Fibroblast of mammary gland (primary cell): ENCODE results near the gene TCF7.
A peak's percentile ranks its signal among the peaks of the same experiment; 100 is the strongest.

Experiments
- DNase-seq: peaks from one replicate; pipeline ENCODE4 v3.0.0-alpha.2; 2010; ENCODE audit warnings: low read depth
- H3K4me3 ChIP-seq: 2 replicates; pipeline ENCODE4 v1.5.1; 2011; ENCODE audit warnings: low read depth, mild to moderate bottlenecking, low read length, moderate library complexity; ENCODE audit not compliant: control insufficient read depth
- CTCF ChIP-seq: conservative IDR thresholded peaks from 2 replicates; pipeline ENCODE4 v1.5.1; 2011; ENCODE audit warnings: low read depth, low read length, inconsistent platforms; ENCODE audit not compliant: control insufficient read depth, insufficient read depth

The TCF7 gene

GRCh38 chr5:134135091-134135655, 20.7 kb downstream of the TCF7 start:
- DNase-seq: no peak
- no peak for TF ChIP-seq CTCF
- H3K4me3 ChIP-seq: no peak overlapping the region

- no peak for DNase-seq
- H3K4me3 ChIP-seq: no peak overlapping the region
- TF ChIP-seq CTCF: no peak
Observed at GRCh38 chr5:134136221-134136631, 21.7 kb downstream of the TCF7 start.

- DNase-seq: no peak
- H3K4me3 ChIP-seq: no peak overlapping the region
- TF ChIP-seq CTCF: no peak
Observed at GRCh38 chr5:134136771-134137170, 22.3 kb downstream of the TCF7 start.

GRCh38 chr5:134138416-134139376, 24.2 kb downstream of the TCF7 start:
- no peak overlapping the region for H3K4me3 ChIP-seq
- DNase-seq: peak; percentile 58
- no peak for TF ChIP-seq CTCF

GRCh38 chr5:134139377-134139851, 24.9 kb downstream of the TCF7 start:
- DNase-seq: peak; percentile 38
- H3K4me3 ChIP-seq: no peak overlapping the region
- no peak for TF ChIP-seq CTCF

- no peak for TF ChIP-seq CTCF
- no peak overlapping the region for H3K4me3 ChIP-seq
- no peak for DNase-seq
Observed at GRCh38 chr5:134139891-134140469, 25.5 kb downstream of the TCF7 start.
